Esophagus squamous epithelium (tissue), 4 donors: ENCODE results near the gene C6orf136.

ENCODE experiments used
- CTCF ChIP-seq, 6 experiments: fragments of 450-650 bp in 4 of 6; fragments of 200-600 bp in 2 of 6; sonication (generic) in 2 of 6; IDR thresholded peaks; one replicate each; pipeline ENCODE4 v1.5.1; 2016 to 2019; ENCODE audit warnings: antibody characterized with exemption in 6 of 6, mild to moderate bottlenecking in 4 of 6, moderate library complexity in 4 of 6
- POLR2A ChIP-seq, 4 donors: fragments of 450-650 bp; IDR thresholded peaks; one replicate each; pipeline ENCODE4 v1.6.1; 2017; ENCODE audit warnings: antibody characterized with exemption in 4 of 4, mild to moderate bottlenecking in 4 of 4, moderate library complexity in 3 of 4

- TF ChIP-seq CTCF (IDR thresholded peaks at IDR 0.05) (no peak), POLR2A (IDR thresholded peaks at IDR 0.05) (no peak)
Measured at GRCh38 chr6:30615219-30615957, 31.5 kb upstream of the C6orf136 start.
